H9 (cell line): ENCODE results near the gene FOXD2. TPM values are rescaled to one million over a fixed set of nuclear protein-coding genes. Genes with fewer than 3 reads are reported as not detected.

ENCODE experiments used
- DNase-seq: peaks from one replicate; pipeline ENCODE4 v3.0.0-alpha.2; 2017
- H2AFZ ChIP-seq: one replicate; pipeline ENCODE4 v1.6.1; 2013; ENCODE audit warnings: mild to moderate bottlenecking, low read length, control low read depth, moderate library complexity
- H2AK5ac ChIP-seq: 2 replicates; pipeline ENCODE4 v1.6.1; 2013; ENCODE audit warnings: low read length, control low read depth, mixed read lengths; ENCODE audit not compliant: insufficient read length
- H2BK120ac ChIP-seq: one replicate; pipeline ENCODE4 v1.6.1; 2013; ENCODE audit warnings: low read depth, mild to moderate bottlenecking, low read length, control low read depth, inconsistent platforms; ENCODE audit not compliant: poor library complexity, severe bottlenecking
- H2BK12ac ChIP-seq: 2 replicates; pipeline ENCODE4 v1.6.1; 2013; ENCODE audit warnings: low read length, control low read depth, mixed read lengths, low read depth; ENCODE audit not compliant: insufficient read length
- H2BK15ac ChIP-seq: 2 replicates; pipeline ENCODE4 v1.6.1; 2013; ENCODE audit warnings: low read depth, low read length, control low read depth
- H2BK20ac ChIP-seq: one replicate; pipeline ENCODE4 v1.6.1; 2013; ENCODE audit warnings: low read depth, mild to moderate bottlenecking, low read length, control low read depth, inconsistent platforms; ENCODE audit not compliant: poor library complexity, severe bottlenecking
- H2BK5ac ChIP-seq: 2 replicates; pipeline ENCODE4 v1.6.1; 2013; ENCODE audit warnings: low read length, control low read depth, mixed read lengths; ENCODE audit not compliant: insufficient read length
- H3K14ac ChIP-seq: 2 replicates; pipeline ENCODE4 v1.6.1; 2013; ENCODE audit warnings: low read length, control low read depth; ENCODE audit not compliant: insufficient read depth
- H3K18ac ChIP-seq: 2 replicates; pipeline ENCODE4 v1.6.1; 2013; ENCODE audit warnings: low read depth, mild to moderate bottlenecking, mixed read lengths, low read length, control low read depth; ENCODE audit not compliant: insufficient read length
- H3K23ac ChIP-seq: 2 replicates; pipeline ENCODE4 v1.6.1; 2013; ENCODE audit warnings: low read length, control low read depth, mixed read lengths, low read depth; ENCODE audit not compliant: insufficient read length
- H3K23me2 ChIP-seq: 2 replicates; pipeline ENCODE4 v1.6.1; 2013; ENCODE audit warnings: low read depth, mild to moderate bottlenecking, mixed read lengths, low read length, control low read depth; ENCODE audit not compliant: insufficient read length, poor library complexity, severe bottlenecking
- H3K27ac ChIP-seq: 2 replicates; pipeline ENCODE4 v1.5.1; 2013; ENCODE audit warnings: low read length, control low read depth, mixed read lengths, low read depth; ENCODE audit not compliant: insufficient read length
- H3K27me3 ChIP-seq: 2 replicates; pipeline ENCODE4 v1.6.1; 2013; ENCODE audit warnings: low read length, control low read depth, inconsistent platforms; ENCODE audit not compliant: insufficient read depth
- H3K4ac ChIP-seq: 2 replicates; pipeline ENCODE4 v1.6.1; 2013; ENCODE audit warnings: low read depth, mild to moderate bottlenecking, control low read depth, inconsistent platforms, low read length, moderate library complexity
- H3K4me1 ChIP-seq: 2 replicates; pipeline ENCODE4 v1.6.1; 2013; ENCODE audit warnings: low read length, control low read depth, inconsistent platforms; ENCODE audit not compliant: insufficient read depth
- H3K4me2 ChIP-seq: 2 replicates; pipeline ENCODE4 v1.6.1; 2013; ENCODE audit warnings: low read length, control low read depth, mixed read lengths; ENCODE audit not compliant: insufficient read length, insufficient read depth
- H3K56ac ChIP-seq: 2 replicates; pipeline ENCODE4 v1.6.1; 2013; ENCODE audit warnings: low read depth, mild to moderate bottlenecking, mixed read lengths, low read length, control low read depth; ENCODE audit not compliant: insufficient read length
- H3K79me1 ChIP-seq: 2 replicates; pipeline ENCODE4 v1.6.1; 2013; ENCODE audit warnings: low read depth, mild to moderate bottlenecking, moderate library complexity, low read length, control low read depth, inconsistent platforms; ENCODE audit not compliant: insufficient read depth, poor library complexity, severe bottlenecking
- H3K79me2 ChIP-seq: 2 replicates; pipeline ENCODE4 v1.6.1; 2013; ENCODE audit warnings: low read length, control low read depth, inconsistent platforms; ENCODE audit not compliant: insufficient read depth
- H3K9ac ChIP-seq: 2 replicates; pipeline ENCODE4 v1.6.1; 2013; ENCODE audit warnings: low read length, control low read depth, mixed read lengths; ENCODE audit not compliant: insufficient read length; ENCODE audit errors: extremely low read depth
- H3K9me3 ChIP-seq: one replicate; pipeline ENCODE4 v1.6.1; 2013; ENCODE audit warnings: low read depth, low read length, inconsistent platforms; ENCODE audit not compliant: control insufficient read depth
- H3T11ph ChIP-seq: one replicate; pipeline ENCODE4 v1.6.1; 2013; ENCODE audit warnings: mild to moderate bottlenecking, low read length, control low read depth, inconsistent platforms
- H4K20me1 ChIP-seq: one replicate; pipeline ENCODE4 v1.6.1; 2013; ENCODE audit not compliant: control insufficient read depth, insufficient read length, insufficient read depth
- H4K5ac ChIP-seq: 2 replicates; pipeline ENCODE4 v1.6.1; 2013; ENCODE audit warnings: low read depth, mild to moderate bottlenecking, mixed read lengths, low read length, control low read depth; ENCODE audit not compliant: insufficient read length
- H4K8ac ChIP-seq: replicated peaks from 2 replicates; pipeline ENCODE4 v1.6.1; 2013; ENCODE audit warnings: low read length, control low read depth, mixed read lengths, low read depth; ENCODE audit not compliant: insufficient read length
- H4K91ac ChIP-seq: 2 replicates; pipeline ENCODE4 v1.6.1; 2013; ENCODE audit warnings: low read depth, mild to moderate bottlenecking, moderate library complexity, mixed read lengths, low read length, control low read depth; ENCODE audit not compliant: insufficient read length
- H3K27ac Mint-ChIP-seq, 3 experiments: 2 replicates in 2 of 3; 3 replicates in 1 of 3; pipeline ENCODE4 v1.8.0; 2020 to 2021; ENCODE audit warnings: mixed read lengths in 3 of 3, mild to moderate bottlenecking in 1 of 3, moderate library complexity in 1 of 3
- H3K27me3 Mint-ChIP-seq: 2 replicates; pipeline ENCODE4 v1.8.0; 2021; ENCODE audit warnings: low read depth, mild to moderate bottlenecking, moderate library complexity, mixed read lengths
- H3K36me3 Mint-ChIP-seq, 3 experiments: 2 replicates in 2 of 3; 3 replicates in 1 of 3; pipeline ENCODE4 v1.8.0; 2020 to 2021; ENCODE audit warnings: low read depth in 3 of 3, mixed read lengths in 3 of 3; ENCODE audit not compliant: insufficient read depth in 1 of 3
- H3K4me1 Mint-ChIP-seq, 2 experiments: 2 replicates each; pipeline ENCODE4 v1.8.0; 2020; ENCODE audit warnings: mixed read lengths in 2 of 2
- H3K4me3 Mint-ChIP-seq, 2 experiments: 2 replicates in 1 of 2; 3 replicates in 1 of 2; pipeline ENCODE4 v1.8.0; 2020 to 2021; ENCODE audit warnings: mild to moderate bottlenecking in 2 of 2, mixed read lengths in 2 of 2, moderate library complexity in 1 of 2
- H3K9me3 Mint-ChIP-seq, 2 experiments: 2 replicates in 1 of 2; 3 replicates in 1 of 2; pipeline ENCODE4 v1.8.0; 2020; ENCODE audit warnings: mild to moderate bottlenecking in 2 of 2, mixed read lengths in 2 of 2, moderate library complexity in 1 of 2
- CTCF ChIP-seq: fragments of 200-600 bp; sonication (generic); conservative IDR thresholded peaks from 3 replicates; pipeline ENCODE4 v1.8.0; 2021; ENCODE audit warnings: antibody characterized with exemption, mild to moderate bottlenecking
- WGBS: extraction: QIAGEN DNeasy Blood & Tissue Kit; methylation state at CpG from one replicate; pipeline ENCODE4 v1.1.7; 2013; ENCODE audit warnings: missing lambda C conversion rate, low lambda C conversion rate, mixed read lengths; ENCODE audit not compliant: insufficient read length; ENCODE audit errors: extremely low coverage; 5-methylcytosine and 5-hydroxymethylcytosine counted together
- total RNA-seq: library from RNA; stranded (reverse); gene quantifications from 2 replicates; pipeline ENCODE4 v1.2.1, GENCODE V29; 2021

The FOXD2 gene
- total RNA-seq, 1 experiment from 2014 or later, result not detected

- no peak for TF ChIP-seq CTCF
- no peaks in the 10 kb centered on the region for H3K27me3 ChIP-seq
- H3K4me1 Mint-ChIP-seq, result no peaks in the 10 kb centered on the region
Observed at GRCh38 chr1:47395433-47395832, 42.4 kb upstream of the FOXD2 start.

More at GRCh38 chr1:47395433-47395832, 42.4 kb upstream of the FOXD2 start:
- no peak overlapping the region for H2BK20ac ChIP-seq
- H2BK120ac ChIP-seq, result no peak overlapping the region
- H3K27ac ChIP-seq, result no peak overlapping the region
- no peak overlapping the region for H3K23ac ChIP-seq
- no peaks in the 10 kb centered on the region for H3K9me3 ChIP-seq
- no peak for DNase-seq
- H3K79me2 ChIP-seq, result no peaks in the 10 kb centered on the region
- no peak overlapping the region for H4K5ac ChIP-seq
- no peak overlapping the region for H3K4ac ChIP-seq
- no peaks in the 10 kb centered on the region for H3K36me3 Mint-ChIP-seq
- WGBS, result no CpG with 5 or more reads among the region's 3 CpGs
- H2BK5ac ChIP-seq, result no peak overlapping the region
- peaks cover 75% of the 10 kb centered on the region for H3K27me3 Mint-ChIP-seq
- H4K8ac ChIP-seq, result no peak overlapping the region
- H2AFZ ChIP-seq, result no peak overlapping the region
- H3K4me2 ChIP-seq, result no peak overlapping the region
- H3K14ac ChIP-seq, result no peak overlapping the region
- no peak overlapping the region for H3K56ac ChIP-seq
- H3K27ac Mint-ChIP-seq, result no peak overlapping the region; a peak in 1 of 7 replicates
- no peaks in the 10 kb centered on the region for H3K79me1 ChIP-seq
- no peak overlapping the region for H2BK15ac ChIP-seq
- H4K91ac ChIP-seq, result no peak overlapping the region
- no peak overlapping the region for H3K9ac ChIP-seq
- no peaks in the 10 kb centered on the region for H3K23me2 ChIP-seq
- H3K18ac ChIP-seq, result no peak overlapping the region
- H4K20me1 ChIP-seq, result no peaks in the 10 kb centered on the region
- no peaks in the 10 kb centered on the region for H3K9me3 Mint-ChIP-seq
- H2AK5ac ChIP-seq, result no peak overlapping the region
- H3K4me1 ChIP-seq, result no peaks in the 10 kb centered on the region
- H3T11ph ChIP-seq, result no peak overlapping the region
- H2BK12ac ChIP-seq, result no peak overlapping the region
- H3K4me3 Mint-ChIP-seq, result no peak overlapping the region
